Panc1 (cell line): Measurements from ENCODE around the gene MAPRE2. TPM values are rescaled to one million over a fixed set of nuclear protein-coding genes. Genes with fewer than 3 reads are reported as not detected.

Experiments
- ATAC-seq: fragments of 200-7000 bp; cut with Tn5 transposase; 2 replicates; pipeline ENCODE4 v1.9.1; 2020; ENCODE audit warnings: mild to moderate bottlenecking, moderate library complexity
- BruUV-seq: library from RNA; stranded (reverse); fragments of 400-500 nt; replicated peaks from 2 replicates; lab custom pipeline; 2021; lab: Mats Ljungman, UMichigan
- CTCF ChIA-PET: fragments of 300-600 bp; sonication (Branson Sonifier 250); formaldehyde crosslinking; loops from one replicate; lab custom pipeline; 2022; ENCODE audit warnings: antibody characterized with exemption; lab: Charles Lee
- POLR2A ChIA-PET: fragments of 300-600 bp; sonication (Branson Sonifier 250); formaldehyde crosslinking; loops from one replicate; lab custom pipeline; 2022; ENCODE audit warnings: antibody characterized with exemption; lab: Charles Lee
- DNase-seq: peaks from one replicate; pipeline ENCODE4 v3.0.0-alpha.2; 2010; ENCODE audit warnings: low read depth, low spot score
- H3K27ac ChIP-seq: 2 replicates; pipeline ENCODE4 v1.5.1; 2011; ENCODE audit warnings: mild to moderate bottlenecking, low read length, inconsistent platforms
- H3K27me3 ChIP-seq: fragments of 200-500 bp; sonication (Bioruptor generic); 2 replicates; pipeline ENCODE4 v1.6.0; 2014; ENCODE audit warnings: low read length, inconsistent platforms; ENCODE audit not compliant: control insufficient read depth, insufficient read depth
- H3K36me3 ChIP-seq: fragments of 200-500 bp; sonication (Bioruptor generic); 2 replicates; pipeline ENCODE4 v1.5.1; 2014; ENCODE audit warnings: inconsistent platforms, mild to moderate bottlenecking, low read length, moderate library complexity; ENCODE audit not compliant: control insufficient read depth, insufficient read depth
- H3K4me1 ChIP-seq: 2 replicates; pipeline ENCODE4 v1.5.1; 2011; ENCODE audit warnings: inconsistent platforms, mild to moderate bottlenecking, low read length, moderate library complexity; ENCODE audit not compliant: control insufficient read depth, insufficient read depth
- H3K4me3 ChIP-seq, 2 experiments: 2 replicates each; pipeline ENCODE4 v1.5.1; 2011 to 2012; ENCODE audit warnings: low read depth in 2 of 2, low read length in 2 of 2, mild to moderate bottlenecking in 2 of 2, inconsistent platforms in 1 of 2, moderate library complexity in 1 of 2
- H3K9me3 ChIP-seq: fragments of 200-500 bp; sonication (Bioruptor generic); 2 replicates; pipeline ENCODE4 v1.5.1; 2014; ENCODE audit warnings: low read depth, mild to moderate bottlenecking, inconsistent platforms, low read length, moderate library complexity; ENCODE audit not compliant: control insufficient read depth, insufficient read depth
- CTCF ChIP-seq: fragments of 450-650 bp; IDR thresholded peaks from 2 replicates; pipeline ENCODE4 v1.5.1; 2017; ENCODE audit warnings: mild to moderate bottlenecking
- POLR2AphosphoS5 ChIP-seq: IDR thresholded peaks from 2 replicates; pipeline ENCODE4 v1.6.1; 2012; ENCODE audit warnings: mild to moderate bottlenecking, low read depth, low read length, moderate library complexity
- REST ChIP-seq, 2 experiments: IDR thresholded peaks; 2 replicates each; pipeline ENCODE4 v1.6.1; 2011 to 2012; ENCODE audit warnings: low read depth in 2 of 2, control low read depth in 1 of 2, low read length in 1 of 2, mild to moderate bottlenecking in 1 of 2, moderate library complexity in 1 of 2; ENCODE audit not compliant: insufficient read depth in 1 of 2
- SIN3A ChIP-seq: IDR thresholded peaks from 2 replicates; pipeline ENCODE4 v1.6.1; 2012; ENCODE audit warnings: low read depth, mild to moderate bottlenecking, low read length, moderate library complexity, borderline replicate concordance; ENCODE audit not compliant: insufficient read depth
- TCF7L2 ChIP-seq: IDR thresholded peaks from 2 replicates; pipeline ENCODE4 v1.6.1; 2011; ENCODE audit warnings: mild to moderate bottlenecking, low read depth, low read length, inconsistent platforms
- in situ Hi-C: cut with HindIII; loops from 2 replicates; pipeline ENCODE4 v1.10.0; 2016; ENCODE audit warnings: low sequenced_read_pairs, low pct_unique_long_range_greater_than_20kb
- intact Hi-C: fragments of 100-400 bp; cut with micrococcal nuclease; formaldehyde crosslinking; loops from one replicate; pipeline ENCODE4 v1.10.0; 2022; ENCODE audit not compliant: unreplicated experiment
- total RNA-seq: library from RNA; stranded (reverse); gene quantifications from one replicate; pipeline ENCODE4 v1.2.1, GENCODE V29; 2021; ENCODE audit not compliant: unreplicated experiment

MAPRE2 gene
- total RNA-seq, 1 experiment from 2014 or later = 14.1 TPM

- POLR2A ChIA-PET = no interaction called here
- no TSS peak for BruUV-seq
- Histone ChIP-seq H3K4me3 (no peak overlapping the region), H3K9me3 (no peaks in the 10 kb centered on the region), H3K4me1 (no peaks in the 10 kb centered on the region), H3K27me3 (no peaks in the 10 kb centered on the region), H3K36me3 (no peaks in the 10 kb centered on the region), H3K27ac (no peak overlapping the region)
- TF ChIP-seq POLR2AphosphoS5 = no peak
- no peak for TF ChIP-seq CTCF
- no peak for TF ChIP-seq SIN3A
- no peak for TF ChIP-seq TCF7L2
- no peak for TF ChIP-seq REST (IDR thresholded peaks at IDR 0.05; ENCODE audit: insufficient read depth in 1 of 2, low read depth in 2 of 2, low read length in 1 of 2)
- intact Hi-C loops (no loop called here), in situ Hi-C loops (no loop called here)
- ATAC-seq = no peak
- CTCF ChIA-PET = no interaction called here
- no peak for DNase-seq
Measured at GRCh38 chr18:35172451-35173035, 131.3 kb downstream of the MAPRE2 start.

- ATAC-seq (no peak), DNase-seq (no peak)
- CTCF ChIA-PET = no interaction called here
- no peaks in the 10 kb centered on the region for H3K27me3 ChIP-seq
- H3K4me3 ChIP-seq = no peak overlapping the region
- TF ChIP-seq POLR2AphosphoS5 (no peak), REST (IDR thresholded peaks at IDR 0.05; ENCODE audit: insufficient read depth in 1 of 2, low read depth in 2 of 2, low read length in 1 of 2) (no peak), CTCF (no peak), TCF7L2 (no peak), SIN3A (no peak)
- H3K4me1 ChIP-seq = no peaks in the 10 kb centered on the region
- POLR2A ChIA-PET = no interaction called here
- H3K9me3 ChIP-seq = no peaks in the 10 kb centered on the region
- no peaks in the 10 kb centered on the region for H3K36me3 ChIP-seq
- intact Hi-C loops = no loop called here
- BruUV-seq = no TSS peak
- H3K27ac ChIP-seq = no peak overlapping the region
- in situ Hi-C loops = no loop called here
Measured at GRCh38 chr18:35174093-35174731, 133.0 kb downstream of the MAPRE2 start.
